Kidney capillary endothelial cell (primary cell): ENCODE measurements around the gene KIAA1671.

ENCODE experiments used
- DNase-seq: peaks from one replicate; pipeline ENCODE4 v3.0.0-alpha.2; 2018; ENCODE audit warnings: low spot score

Gene KIAA1671

DNA sequence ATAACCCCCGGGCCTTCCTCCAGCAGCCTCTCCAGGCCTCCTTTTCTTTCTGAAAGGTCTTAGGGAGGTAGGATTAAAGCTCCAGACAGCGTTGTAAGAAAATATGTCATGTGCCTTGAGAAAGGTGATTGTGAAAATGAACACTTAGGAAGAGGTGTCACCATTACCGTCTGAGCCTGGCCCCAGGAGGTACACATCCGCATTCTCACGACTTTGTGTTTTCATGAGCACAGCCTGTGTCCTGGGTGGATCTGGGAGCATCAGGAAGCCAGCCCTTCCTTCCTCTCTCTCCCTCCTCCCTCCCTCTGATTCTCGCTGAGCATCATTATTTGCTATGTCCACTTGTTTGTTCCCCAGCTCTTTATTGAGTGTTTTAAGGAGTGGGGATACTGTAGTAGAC is 142.1 kb downstream of the KIAA1671 start:
- DNase-seq: no peak

DNA sequence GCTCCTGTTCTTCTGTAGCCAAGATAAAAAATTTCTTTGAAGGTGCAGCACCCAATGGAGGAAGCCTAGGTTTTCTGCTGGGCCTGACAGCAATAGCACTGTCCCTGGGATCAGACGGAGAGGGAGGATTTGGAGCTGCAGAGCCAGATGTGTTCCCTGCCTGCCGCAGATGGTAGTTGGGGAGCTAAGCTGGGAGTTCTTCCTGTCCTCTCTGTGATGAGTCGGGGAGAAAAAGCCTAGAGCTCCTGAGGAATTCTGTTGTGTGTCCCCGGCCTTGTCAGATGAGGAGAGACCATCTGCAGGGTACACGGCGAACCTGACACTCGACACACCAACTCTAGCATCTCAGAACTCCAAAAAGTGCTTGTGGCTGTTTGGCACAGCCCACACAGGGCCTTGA is 143.4 kb downstream of the KIAA1671 start:
- DNase-seq: no peak

GRCh38 chr22:25096638-25097405 is 144.3 kb downstream of the KIAA1671 start:
- no peak for DNase-seq

- no peak for DNase-seq
Measured at GRCh38 chr22:25098445-25099081, 146.0 kb downstream of the KIAA1671 start.

GRCh38 chr22:25099202-25099601 is 146.7 kb downstream of the KIAA1671 start:
- DNase-seq: no peak

GRCh38 chr22:25100402-25100801 is 147.9 kb downstream of the KIAA1671 start:
- no peak for DNase-seq

DNA sequence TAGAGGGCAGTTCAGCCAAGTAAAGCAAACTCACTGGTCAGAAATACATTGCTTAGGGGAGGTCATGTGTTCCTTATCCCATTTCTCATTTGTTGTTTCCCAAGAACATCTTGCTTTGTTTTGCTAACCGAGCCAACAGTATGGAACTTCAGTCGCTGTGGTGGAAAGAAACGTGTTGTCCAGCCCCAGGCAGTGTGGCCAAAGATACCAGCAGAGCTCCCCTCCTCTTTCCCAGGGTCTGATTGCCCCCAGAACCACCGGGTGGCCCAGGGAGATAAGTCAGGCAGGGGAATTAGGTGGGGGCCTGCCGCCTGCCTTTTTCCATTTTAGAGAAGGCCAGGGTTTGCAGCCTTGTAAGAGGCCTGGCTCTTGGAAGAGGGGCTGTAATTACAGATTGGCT is 148.4 kb downstream of the KIAA1671 start:
- DNase-seq: no peak

GRCh38 chr22:25101501-25101900 is 149.0 kb downstream of the KIAA1671 start:
- DNase-seq: no peak

DNA sequence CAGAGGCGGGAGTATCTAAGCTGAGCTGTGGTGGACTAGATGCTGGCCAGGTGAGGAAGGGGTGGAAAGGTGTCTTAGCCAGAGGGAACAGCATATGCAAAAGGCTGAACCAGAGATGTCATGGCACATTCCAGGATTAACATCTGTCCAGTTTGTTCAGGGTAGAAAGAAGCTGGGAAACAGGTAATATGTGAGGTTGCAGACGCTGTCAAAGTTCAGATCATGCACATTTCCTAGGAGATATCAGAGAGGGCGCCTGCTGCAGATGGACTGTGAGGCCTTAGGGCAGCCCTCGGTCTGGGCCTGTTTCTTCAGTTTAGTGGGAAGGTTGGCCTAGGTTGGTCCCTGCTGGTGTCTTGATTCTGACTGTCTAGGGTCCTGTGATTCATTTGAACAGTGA is 149.5 kb downstream of the KIAA1671 start:
- DNase-seq: no peak

DNA sequence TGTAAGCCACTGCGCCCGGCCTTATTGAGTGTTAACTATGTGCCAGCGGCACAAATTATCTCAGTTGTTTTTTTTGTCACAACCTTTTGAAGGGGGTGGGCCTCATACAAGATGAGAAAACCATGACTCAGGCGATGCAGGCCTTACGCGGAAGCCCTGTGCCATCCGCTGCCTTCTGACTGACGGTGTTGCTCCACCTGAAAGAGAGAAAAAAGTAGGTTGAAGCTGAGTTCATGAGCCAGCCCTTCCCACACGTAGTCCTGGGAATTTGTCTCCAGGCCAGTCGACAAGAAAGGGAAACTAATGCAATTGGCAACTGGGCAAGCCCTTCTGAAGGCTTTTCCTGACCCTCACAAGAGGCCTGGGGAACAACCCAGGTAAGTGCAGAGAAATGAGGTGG is 150.2 kb downstream of the KIAA1671 start:
- DNase-seq: no peak

GRCh38 chr22:25104367-25104766 is 151.9 kb downstream of the KIAA1671 start:
- DNase-seq: no peak

DNA sequence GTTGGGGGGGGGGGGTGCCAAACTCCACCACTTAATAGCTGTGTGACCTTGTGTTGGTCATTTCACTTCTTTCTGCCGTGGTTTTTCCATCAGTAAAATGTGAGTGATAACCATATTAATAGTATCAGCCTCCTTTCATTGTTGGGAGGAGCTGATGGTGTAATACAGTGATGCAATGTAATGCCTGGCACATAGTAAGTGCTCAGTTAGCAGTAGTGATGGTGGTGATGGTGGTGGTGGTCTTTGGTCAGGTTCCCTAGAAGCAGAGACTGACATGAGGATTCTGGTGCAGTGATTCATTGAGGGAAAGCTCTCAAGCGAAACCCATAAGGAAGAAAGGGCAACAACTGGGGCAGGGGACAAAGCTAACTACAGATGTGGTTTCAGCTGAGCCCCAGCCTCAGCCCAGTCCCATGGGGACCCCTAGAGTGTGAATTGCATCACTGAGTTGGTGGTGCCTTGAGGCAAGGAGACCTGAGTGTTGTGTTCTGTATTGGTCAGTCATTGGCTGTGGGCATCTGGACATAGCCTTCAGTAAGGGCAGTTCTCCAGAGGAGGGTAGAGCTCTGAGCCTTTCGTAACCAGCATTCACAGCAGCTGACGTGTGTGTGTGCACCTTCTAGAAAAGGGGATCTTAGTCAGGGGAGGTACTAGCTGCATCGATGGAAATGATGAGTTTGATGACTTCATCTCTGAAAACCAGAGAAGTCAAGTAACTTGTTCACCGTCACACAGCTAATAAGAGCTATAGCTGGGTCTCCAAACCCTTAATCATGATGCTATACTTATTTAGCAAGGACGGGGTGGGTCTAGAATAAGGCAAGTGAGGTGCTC is 153.5 kb downstream of the KIAA1671 start:
- no peak for DNase-seq

GRCh38 chr22:25109878-25110595 is 157.5 kb downstream of the KIAA1671 start:
- no peak for DNase-seq

DNA sequence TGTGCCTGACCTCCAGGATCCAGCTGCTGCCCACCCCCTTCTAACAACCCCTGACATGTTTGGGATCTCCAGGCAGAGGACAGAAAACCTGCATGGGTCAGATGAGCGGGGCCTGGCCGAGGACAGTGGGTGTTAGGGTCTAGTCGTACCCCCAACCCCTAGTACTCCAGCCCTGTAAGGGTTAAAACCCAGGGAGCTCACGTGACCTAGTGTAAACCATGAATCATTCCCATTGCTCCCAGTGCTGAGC is 158.0 kb downstream of the KIAA1671 start:
- no peak for DNase-seq

GRCh38 chr22:25110846-25111578 is 158.5 kb downstream of the KIAA1671 start:
- DNase-seq: peak; percentile 79

DNA sequence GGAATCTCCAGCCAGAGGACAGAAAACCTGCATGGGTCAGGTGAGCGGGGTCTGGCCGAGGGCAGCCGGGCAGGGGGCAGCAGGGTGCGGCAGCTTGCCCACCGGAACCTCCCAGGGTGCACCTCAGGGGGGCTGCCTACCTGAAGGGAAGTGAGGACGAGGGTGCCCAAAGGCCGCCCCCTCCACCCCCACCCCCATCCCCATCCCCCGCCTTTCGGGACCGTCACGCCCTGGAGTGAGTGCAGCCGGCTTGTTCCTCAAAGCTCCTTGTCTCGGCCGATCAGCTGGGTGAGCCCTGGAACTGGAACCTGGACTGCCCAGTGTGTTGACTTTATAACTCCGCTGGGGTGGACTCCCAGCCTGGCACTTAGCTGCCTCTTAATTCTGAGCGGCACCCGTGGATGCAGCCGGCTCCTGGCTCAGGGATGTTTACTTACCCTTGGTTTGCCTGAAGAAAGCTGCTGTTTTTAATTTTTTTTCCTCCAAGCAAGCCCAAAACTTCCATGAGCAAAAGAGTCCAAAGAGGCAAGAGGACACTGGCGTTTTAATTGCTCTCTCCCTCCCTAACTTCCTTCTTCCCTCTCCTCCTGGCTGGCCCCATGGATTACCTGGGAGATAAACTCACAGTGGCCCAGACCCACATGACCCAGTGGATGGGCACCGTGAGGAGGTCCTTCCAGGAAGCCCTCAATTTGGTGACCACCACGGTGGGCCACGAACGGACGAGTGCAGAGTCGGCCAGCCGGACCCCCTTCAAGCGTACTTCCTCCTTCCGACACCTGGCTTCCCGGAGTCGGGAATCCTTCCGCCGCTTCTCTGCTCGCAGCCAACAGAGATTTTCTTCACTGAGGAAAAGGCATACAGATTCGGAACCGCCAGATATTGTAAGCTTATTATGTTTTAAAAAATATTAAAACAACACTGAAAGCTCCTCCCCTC is 159.3 kb downstream of the KIAA1671 start:
- no peak for DNase-seq

DNA sequence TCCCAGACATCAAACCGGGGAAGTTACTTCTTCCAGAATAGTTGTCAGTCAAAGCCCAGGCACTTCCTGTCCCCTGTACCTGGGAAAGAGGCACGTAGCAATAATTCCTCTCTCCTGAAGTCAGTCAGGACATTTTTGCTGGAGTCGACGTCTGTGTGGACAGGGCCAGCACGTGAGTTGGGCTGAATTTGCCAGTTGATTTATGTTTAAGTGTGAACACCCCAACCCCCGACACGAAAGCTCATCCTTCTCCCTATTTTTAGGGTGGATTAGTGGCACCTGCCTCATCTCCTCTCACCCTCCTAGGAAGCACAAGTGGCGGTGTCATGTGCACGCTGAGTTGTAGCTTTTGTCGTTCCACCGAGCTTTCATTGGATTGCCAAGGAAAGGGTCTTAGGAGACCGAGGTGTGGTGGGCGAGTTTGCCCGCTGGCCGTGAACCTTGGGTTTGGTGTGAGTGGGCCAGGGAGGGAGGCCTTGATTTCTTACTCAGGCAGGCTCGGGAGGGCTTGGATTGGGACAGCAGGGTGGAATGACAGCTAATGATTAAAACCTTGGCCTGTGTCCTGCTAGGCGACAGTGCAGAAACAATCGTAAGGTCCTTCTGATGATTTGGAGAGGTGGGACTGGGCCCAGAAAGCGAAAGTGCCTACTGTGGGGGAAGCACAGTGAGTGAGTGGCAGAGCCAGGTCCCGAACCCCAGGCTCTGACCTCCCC is 160.2 kb downstream of the KIAA1671 start:
- DNase-seq: no peak

- DNase-seq: no peak
Measured at GRCh38 chr22:25113316-25113721, 160.8 kb downstream of the KIAA1671 start.

GRCh38 chr22:25114369-25115362 is 162.2 kb downstream of the KIAA1671 start:
- no peak for DNase-seq
